ENCODE results near the gene SMIM20. TPM values are rescaled to one million over a fixed set of nuclear protein-coding genes. Genes with fewer than 3 reads are reported as not detected.
A peak's percentile ranks its signal among the peaks of the same experiment; 100 is the strongest.

SMIM20 gene
- total and polyA plus RNA-seq, 9 of the 15 experiments (the other 6 are each of a cell fraction or from before 2014, with no cell fraction given), result 25.1 to 51.0 (median 38.9) TPM

GRCh38 chr4:25913851-25914669 is at the start of gene SMIM20 (continued):
- TF ChIP-seq MBD2 (IDR thresholded peaks at IDR 0.05; ENCODE audit: borderline replicate concordance, low read depth) (peak; percentile 63; the same call in 1 of the 2 replicates), NFATC3 (IDR thresholded peaks at IDR 0.05) (peak; percentile 21; the same call in 1 of the 2 replicates), KDM2B (CRISPR knock-in tag; IDR thresholded peaks at IDR 0.05) (no peak), PKNOX1 (IDR thresholded peaks at IDR 0.05) (peak; percentile 45), GMEB1 (CRISPR knock-in tag; IDR thresholded peaks at IDR 0.05) (no peak), FOXA1 (IDR thresholded peaks at IDR 0.05; ENCODE audit: borderline replicate concordance) (no peak), POLR2H (tag; IDR thresholded peaks at IDR 0.05; ENCODE audit: low read depth) (no peak; the same call in 1 of the 2 replicates), ZZZ3 (IDR thresholded peaks at IDR 0.05) (no peak), MNT (conservative IDR thresholded peaks at IDR 0.05) (peak; percentile 94 to 97), ZNF696 (CRISPR knock-in tag; conservative IDR thresholded peaks at IDR 0.05) (no peak), SP2 (IDR thresholded peaks at IDR 0.05; ENCODE audit: extremely low read depth, low read depth, low read length, poor library complexity, severe bottlenecking) (no peak), STAT6 (CRISPR knock-in tag; IDR thresholded peaks at IDR 0.05) (no peak), HNRNPK (IDR thresholded peaks at IDR 0.05; ENCODE audit: low read depth, low read length, poor library complexity, severe bottlenecking) (no peak), ZMIZ1 (IDR thresholded peaks at IDR 0.05; ENCODE audit: low read depth in 2 of 2, low read length in 2 of 2) (0 out of 4 replicates have a peak, but pooled peaks of 1 of the 2 experiments have one; percentile 28)
